GM19467 (cell line): Measurements from ENCODE around the gene MCUB.
"Not testable (repeated sequence)": the region's sequence is repeated elsewhere in the genome, so short reads cannot be mapped to it uniquely, and the experiment has no call there.

Source experiments
- ATAC-seq: cut with Tn5 transposase; IDR thresholded peaks from one replicate; pipeline ENCODE4 v1.9.1; 2021; ENCODE audit warnings: mild to moderate bottlenecking, moderate library complexity; ENCODE audit not compliant: unreplicated experiment

MCUB gene

DNA sequence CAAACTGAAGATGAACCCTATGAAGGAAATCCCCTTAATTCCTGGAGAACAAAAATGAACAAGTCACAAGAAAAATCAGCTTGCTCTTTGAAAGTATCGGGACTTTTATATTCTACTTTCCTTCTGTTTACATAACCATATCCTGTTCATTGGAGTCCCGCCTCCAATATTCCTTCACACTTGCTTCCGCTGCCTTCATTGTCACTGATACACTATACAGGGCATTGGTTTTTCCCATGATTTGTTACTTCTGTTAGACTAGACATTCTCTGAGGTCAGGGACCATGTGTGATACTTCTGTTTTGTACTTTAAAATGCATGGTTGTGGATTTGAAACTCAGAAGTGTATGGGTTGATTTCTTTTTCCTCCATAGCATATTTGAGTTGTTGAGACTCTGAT is 18.8 kb downstream of the MCUB start:
- ATAC-seq: no peak

DNA sequence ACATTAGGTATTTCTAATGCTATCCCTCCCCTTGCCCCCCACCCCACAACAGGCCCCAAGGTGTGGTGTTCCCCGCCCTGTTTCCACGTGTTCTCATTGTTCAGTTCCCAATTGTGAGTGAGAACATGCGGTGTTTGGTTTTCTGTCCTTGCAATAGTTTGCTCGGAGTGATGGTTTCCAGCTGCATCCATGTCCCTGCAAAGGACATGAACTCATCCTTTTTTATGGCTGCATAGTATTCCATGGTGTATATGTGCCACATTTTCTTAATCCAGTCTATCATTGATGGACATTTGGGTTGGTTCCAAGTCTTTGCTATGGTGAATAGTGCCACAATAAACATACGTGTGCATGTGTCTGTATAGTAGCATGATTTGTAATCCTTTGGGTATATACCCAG is 20.0 kb downstream of the MCUB start:
- ATAC-seq: not testable (repeated sequence)

DNA sequence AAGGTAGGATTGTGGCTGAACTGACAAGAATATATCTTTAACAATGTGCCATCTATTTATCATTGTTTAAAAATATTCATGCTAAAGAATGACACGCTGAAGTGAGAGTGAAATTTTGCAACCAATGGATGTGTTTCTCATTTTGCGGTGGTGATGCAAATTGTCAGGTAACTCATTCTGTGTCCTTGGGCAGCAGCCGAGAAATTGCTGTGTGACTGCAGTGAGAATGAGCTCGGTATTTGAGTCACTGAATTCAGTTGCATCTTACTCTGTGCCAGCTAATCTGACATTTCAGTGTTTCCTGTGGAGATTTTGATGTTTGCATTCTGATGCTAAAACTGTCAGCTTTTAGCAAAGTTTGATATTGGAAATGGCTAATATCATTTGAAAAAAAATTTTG is 28.1 kb downstream of the MCUB start:
- ATAC-seq: peak; percentile 92

DNA sequence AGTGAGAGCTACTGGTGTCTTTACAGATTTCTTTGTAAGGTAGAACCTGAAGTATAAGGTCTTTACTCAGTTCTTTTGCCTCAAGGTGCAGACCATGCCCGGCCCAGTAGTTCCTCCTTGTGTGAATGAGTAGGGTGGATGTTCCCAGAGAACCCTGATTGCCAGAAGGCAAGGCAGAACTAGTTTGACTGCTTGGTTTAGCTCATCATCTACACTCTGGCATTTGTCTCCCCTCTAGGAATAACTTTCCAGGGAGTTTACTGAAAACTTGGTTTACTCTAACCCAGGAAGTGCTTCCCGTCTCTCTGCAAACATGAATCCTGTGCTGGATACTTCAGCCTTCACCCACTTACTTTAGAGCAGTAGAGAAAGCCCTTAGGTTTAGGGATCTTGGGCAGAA is 29.1 kb downstream of the MCUB start:
- ATAC-seq: no peak

DNA sequence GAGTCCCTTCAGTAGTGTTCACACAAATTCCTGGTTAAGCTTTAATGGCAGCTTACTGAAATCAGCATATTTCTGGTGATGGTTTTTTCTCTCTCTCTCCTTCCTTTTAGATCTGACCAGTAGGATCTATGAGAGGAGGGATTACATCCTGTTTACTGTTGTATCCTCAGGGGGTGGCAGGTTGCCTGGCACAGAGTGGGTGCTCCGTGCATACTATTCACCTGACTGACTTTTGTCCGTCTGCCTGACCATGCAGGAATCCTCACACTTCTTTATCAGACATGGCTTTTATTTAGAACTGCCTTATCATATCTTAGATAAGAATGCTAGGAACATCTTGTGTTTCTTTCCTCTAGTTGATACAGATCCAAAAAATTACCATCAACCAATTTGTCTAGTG is 29.6 kb downstream of the MCUB start:
- ATAC-seq: no peak

DNA sequence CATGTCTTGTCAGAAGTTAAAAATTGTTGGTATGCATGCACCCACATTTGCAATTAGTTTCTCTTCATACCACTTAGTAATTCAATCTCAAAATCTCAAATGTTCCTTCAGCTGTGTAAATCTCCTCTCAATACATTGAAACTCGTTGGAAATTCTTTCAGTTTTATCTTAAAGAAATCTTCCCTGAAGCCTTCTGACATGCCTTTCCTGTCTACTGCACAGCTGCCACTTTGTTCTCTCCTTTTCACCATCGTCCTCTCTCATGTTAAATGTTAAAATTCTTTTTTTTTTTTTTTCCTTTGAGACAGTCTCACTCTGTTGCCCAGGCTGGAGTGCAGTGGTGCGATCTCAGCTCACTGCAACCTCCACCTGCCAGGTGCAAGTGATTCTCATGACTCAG is 30.9 kb downstream of the MCUB start:
- no peak for ATAC-seq

DNA sequence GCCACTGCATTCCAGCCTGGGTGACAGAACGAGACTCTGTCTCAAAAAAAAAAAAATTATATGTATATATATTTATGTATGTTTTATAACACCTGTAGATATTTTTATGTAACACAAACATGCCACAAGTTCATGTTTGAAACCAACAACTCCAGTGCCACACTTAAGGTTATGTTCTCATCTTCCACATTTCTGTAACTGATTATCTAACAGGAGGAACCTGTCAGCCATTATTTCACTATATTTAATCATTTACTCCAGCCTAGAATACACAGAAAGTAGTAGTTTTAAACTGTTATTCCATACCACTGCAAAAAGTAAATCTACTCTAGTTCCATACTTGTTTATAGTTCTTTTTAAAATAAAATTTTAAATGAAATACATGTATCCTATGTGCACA is 32.3 kb downstream of the MCUB start:
- no peak for ATAC-seq

DNA sequence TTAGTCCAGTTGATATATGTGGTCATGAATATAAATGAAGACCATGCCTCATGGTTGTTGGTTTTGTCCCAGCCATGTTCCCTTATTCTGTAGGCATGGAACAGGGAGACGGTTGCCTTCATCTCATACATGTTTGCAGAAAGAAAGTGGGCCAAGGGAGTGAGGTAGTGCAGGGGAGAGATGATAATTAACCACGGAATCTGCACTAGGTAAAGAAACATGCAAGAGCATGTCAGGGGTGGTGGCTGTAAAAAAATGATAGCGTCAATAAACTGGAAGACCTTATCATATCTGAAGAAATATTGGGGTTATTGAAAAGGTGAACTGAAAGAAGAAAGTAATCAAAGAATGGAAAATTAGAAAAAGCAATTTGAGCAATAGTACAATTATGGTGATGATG is 35.1 kb downstream of the MCUB start:
- ATAC-seq: not testable (repeated sequence)

DNA sequence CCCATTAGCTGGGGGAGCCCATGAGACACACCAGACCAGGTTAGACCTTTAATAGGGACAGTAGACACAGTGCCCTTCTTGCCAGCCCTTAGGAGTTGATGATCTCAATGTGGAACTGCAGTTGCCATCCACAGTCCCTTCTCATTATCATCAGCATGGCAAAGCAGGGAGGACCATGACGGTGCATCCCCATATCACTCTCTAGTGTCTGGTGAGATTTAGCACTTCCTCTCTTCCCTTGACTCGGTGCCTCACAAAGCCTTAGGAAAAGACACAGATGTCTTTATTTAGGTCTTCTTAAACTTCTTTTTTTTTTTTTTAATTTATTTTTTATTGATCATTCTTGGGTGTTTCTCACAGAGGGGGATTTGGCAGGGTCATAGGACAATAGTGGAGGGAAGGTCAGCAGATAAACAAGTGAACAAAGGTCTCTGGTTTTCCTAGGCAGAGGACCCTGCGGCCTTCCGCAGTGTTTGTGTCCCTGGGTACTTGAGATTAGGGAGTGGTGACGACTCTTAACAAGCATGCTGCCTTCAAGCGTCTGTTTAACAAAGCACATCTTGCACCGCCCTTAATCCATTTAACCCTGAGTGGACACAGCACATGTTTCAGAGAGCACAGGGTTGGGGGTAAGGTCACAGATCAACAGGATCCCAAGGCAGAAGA is 36.5 kb downstream of the MCUB start:
- ATAC-seq: not testable (repeated sequence)

DNA sequence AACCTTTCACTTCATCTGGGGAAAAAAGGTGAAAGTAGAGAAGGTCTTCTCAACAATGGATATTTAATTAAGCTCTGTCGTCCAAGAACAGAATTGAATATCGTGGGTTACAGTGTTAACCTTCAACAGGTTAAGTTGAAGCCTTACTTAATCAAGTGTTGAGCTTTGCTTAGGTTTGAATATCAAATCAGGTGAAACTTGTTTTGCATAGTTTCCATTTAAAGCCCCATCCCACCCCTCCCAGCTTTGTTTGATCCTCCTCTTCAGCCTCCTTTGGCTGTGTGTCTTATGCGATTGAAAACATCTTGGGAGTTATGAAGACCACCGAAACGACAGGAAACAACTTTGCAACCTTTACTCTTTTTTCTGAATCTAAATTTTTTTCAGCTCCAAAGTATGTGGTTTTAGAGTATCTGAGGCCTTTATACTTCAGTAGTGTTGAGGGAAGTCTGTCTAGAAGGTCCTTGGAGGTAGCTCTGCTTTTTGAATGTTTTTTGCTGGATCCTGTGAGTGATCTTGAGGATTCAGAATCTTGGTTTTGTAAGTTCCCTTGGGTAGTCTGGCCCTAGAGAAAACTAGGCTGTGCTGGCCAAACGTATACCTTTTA is 39.1 kb downstream of the MCUB start:
- no peak for ATAC-seq

DNA sequence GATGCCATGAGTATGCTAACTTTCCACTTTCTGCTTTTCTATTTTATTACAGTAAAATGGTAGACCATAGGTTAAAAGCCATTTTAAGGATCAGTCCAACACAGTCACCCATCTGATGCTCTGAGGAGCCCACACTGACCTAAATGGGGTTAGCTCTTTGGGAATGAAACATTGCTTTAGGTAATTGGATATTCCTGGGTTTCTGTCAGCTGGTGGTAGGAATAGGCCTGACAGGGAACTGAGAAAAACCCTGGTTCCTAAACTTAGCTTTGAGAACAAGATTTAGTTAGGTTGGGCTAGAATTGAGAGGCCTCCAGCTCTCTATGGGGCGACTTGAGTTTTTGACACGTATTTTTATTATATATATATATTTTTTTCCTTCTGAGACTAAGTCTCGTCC is 40.4 kb downstream of the MCUB start:
- ATAC-seq: no peak

DNA sequence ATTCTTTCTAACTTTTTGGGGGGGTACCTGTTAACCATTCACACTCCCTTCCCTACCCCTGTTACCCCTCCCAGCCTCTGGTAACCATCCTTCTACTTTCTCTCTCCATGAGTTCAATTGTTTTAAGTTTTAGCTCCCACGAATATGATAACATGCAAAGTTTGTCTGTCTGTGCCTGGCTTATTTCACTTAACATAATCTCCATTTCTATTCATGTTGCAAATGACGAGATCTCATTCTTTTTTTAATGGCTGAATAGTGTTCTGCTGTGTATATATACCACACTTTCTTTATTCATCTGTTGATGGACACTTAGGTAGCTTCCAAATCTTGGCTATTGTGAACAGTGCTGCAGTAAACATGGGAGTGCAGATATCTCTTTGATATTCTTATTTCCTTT is 41.3 kb downstream of the MCUB start:
- ATAC-seq: no peak

DNA sequence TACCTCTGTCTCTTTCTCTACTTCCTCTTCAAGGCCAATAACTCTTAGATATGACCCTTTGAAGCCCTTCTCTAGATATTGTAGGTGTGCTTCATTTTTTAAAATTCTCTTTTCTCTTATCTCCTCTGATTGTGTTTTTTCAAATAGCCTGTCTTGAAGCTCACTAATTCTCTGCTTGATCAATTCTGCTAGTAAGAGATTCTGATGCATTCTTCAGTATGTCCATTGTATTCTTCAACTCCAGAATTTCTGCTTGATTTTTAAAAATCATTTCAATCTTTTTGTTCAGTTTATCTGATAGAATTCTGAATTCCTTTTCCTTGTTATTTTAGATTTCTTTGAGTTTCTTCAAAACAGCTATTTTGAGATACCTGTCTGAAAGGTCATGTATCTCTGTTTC is 47.9 kb downstream of the MCUB start:
- ATAC-seq: no peak

DNA sequence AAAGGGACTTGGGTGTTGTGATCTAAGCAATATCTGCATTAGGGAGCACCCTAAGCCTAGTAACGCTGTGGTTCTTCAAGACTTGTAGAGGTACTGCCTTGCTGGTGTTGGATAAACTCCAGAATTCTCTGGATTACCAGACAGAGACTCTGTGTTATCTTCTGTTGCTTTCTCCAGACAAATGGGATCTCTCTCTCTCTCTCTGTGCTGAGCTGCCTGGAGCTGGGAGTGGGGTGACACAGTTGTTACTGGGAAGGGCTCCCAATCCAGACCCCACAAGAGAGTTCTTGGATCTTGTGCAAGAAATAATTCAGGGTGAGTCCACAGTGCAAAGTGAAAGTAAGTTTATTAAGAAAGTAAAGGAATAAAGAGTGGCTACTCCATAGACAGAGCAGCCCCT is 48.8 kb downstream of the MCUB start:
- ATAC-seq: no peak

DNA sequence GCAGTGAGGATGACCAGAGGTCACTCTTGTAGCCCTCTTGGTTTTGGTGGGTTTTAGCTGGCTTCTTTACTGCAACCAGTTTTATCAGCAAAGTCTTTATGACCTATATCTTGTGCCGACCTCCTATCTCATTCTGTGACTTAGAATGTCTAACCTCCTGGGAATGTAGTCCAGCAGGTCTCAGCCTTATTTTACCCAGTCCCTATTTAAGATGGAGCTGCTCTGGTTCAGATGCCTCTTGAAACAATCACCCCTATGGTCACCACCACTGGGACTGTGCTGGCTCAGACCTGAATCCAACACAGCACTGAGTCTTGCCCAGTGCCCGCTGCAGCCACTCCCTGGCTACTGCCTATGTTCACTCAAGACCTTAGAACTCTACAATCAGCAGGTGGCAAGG is 49.4 kb downstream of the MCUB start:
- no peak for ATAC-seq

DNA sequence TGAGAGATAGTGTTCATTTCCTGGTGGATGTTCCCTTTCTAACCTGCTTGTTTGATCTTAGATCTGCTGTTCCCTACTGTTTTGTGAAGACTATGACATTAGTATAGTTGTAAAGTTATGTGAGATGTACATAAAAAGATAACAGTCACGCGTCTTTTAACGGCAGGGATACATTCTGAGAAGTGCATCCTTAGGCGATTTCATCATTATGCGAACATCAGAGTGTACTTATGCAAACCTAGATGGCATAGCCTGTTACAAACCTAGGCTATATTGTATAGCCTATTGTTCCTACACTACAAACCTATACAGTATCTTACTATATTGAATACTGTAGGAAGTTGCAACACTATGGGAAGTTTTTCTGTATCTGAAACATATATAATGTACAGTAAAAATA is 50.4 kb downstream of the MCUB start:
- ATAC-seq: no peak

DNA sequence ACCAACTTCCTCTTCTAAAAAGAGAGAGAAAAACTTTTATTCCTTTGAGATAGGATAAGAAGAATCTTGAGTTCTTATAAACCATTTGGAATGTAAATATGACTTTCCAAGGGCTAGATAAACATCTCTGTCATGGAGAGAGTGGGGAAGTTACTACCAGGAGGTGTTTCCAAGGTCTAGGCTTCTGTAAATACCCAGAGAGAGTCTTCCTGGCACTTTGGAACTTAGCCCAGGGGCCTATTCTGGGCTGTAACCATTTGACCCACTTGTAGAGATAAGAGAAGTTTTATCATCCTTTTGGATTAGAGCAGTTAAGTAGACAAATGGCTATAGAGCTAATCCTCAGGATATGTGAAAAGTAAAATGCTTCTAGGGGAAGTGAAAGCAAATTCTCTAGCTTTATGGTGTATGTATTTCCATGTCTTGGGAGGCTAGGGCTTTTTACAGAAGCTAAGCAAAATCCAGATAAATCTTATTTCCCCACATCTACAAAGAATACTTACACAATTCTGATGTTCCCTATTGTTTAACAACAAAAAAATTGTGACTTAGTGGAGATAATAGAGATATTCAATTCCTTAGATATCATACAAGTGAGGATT is 51.1 kb downstream of the MCUB start:
- ATAC-seq: no peak

DNA sequence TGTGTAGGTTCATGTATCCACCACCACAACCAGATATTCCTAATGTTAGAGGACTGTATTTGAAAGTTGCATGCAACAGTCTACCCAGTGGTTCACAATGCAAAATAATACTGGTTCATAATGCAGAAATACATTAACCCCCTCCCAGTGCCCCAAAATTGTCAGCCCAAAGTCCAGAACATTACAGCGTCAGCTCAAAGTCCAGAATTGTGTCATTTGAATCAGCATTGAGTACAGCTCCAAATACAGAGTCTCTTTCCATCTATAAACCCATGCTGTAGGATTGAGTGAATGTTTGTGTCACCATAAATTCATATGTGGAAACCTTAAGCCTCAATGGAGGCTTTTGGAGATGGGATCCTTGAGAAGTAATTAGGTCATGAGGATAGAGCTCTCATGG is 54.0 kb downstream of the MCUB start:
- ATAC-seq: no peak

DNA sequence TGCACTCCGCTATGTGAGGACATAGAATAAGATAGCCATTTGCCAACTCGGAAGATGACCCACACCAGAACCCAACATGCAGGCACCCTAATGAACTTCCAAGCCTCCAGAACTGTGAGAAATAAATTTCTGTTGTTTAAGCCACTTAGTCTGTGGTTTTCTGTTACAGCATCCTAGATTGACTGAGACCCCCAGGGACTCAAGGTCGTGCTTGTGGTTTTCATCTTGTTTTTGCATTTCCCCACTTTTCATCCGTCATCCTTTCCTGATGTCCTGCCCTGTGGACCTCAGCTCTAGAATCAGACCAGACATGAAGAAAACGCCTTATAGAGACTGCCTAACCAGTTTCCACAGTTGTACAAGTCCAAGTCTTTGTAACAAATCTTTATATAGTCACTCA is 54.4 kb downstream of the MCUB start:
- ATAC-seq: no peak

DNA sequence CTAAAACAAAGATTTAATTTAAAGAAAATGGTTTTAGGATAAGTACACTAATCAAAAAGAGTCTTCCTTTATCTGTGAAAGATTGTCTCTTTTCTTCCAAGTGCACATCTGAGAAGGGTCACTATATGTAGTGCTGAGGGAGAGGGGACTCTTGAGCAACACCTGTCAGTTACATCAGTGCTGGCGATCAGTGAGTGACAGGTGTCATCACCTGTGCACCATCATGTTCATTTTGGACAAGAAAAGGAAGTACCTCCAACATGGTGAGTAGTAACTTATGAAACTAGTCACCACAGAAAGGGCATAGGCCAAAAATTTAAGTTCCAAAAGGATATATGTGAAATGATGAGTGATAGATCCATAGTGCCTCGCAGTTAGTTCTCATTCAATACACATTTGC is 55.7 kb downstream of the MCUB start:
- ATAC-seq: no peak

DNA sequence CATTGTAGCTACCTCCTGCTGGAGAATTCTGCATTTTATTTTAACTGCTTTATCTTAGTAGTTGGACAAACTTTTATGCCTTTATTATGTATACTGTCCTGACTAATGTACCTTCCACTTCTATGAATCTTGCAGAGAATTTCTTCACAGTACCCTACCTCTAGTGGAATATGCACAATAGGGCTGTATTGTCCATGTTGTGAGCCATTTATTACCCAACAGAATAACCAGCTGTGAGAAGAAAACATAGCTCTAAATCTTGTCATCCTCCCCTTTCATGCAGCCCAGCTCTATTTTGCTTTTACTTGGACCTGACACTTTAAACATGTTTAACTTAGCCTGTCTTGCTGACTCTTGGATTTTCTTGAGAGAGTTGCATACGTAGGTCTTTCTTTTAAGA is 56.2 kb downstream of the MCUB start:
- no peak for ATAC-seq

DNA sequence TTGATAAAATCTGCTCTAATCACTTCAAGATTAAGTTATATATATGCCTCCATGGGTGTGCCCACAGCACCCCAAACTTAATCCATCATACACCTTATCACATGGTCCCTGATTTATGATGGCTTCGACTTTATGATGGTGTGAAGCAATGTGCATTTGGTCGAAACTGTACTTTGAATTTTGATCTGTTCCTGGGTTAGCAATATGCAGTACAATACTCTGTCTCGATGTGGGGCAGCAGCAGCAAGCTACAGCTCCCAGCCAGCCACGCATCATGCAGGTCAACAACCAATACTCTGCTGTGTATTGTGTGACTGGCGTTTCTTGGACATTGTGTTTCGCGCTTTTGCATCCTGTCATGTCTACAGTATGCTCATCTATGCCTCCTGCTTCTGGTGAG is 62.6 kb downstream of the MCUB start:
- ATAC-seq: no peak

DNA sequence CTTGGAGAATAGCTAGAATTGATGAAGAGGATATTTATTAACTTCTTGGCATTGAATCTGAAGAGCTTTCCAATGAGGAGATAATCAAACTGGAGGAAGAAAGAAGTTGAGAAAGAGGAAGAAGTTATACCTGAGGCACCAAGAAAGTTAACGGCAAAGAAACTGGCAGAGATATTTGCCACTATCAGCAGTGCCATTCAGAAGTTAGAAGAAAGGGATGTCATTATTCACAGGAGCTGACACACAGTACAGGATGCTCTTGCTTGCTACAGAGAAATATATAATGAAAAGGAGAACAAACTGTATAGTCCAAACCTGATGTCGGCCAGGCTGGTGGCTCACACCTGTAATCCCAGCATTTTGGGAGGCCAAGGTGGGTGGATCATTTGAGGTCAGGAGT is 64.5 kb downstream of the MCUB start:
- no peak for ATAC-seq
